Stimulated activated CD4-positive, alpha-beta T cell treated with anti-CD3 and anti-CD28 coated beads, TNF-alpha, amount 100 ng/mL, for 4 hours (primary cell): ENCODE measurements around the gene DEFB121.

Experiments
- DNase-seq, 3 experiments: peaks; one replicate each; pipeline ENCODE4 v3.0.0-alpha.2; 2020; ENCODE audit warnings: low read depth in 3 of 3

The DEFB121 gene

DNA sequence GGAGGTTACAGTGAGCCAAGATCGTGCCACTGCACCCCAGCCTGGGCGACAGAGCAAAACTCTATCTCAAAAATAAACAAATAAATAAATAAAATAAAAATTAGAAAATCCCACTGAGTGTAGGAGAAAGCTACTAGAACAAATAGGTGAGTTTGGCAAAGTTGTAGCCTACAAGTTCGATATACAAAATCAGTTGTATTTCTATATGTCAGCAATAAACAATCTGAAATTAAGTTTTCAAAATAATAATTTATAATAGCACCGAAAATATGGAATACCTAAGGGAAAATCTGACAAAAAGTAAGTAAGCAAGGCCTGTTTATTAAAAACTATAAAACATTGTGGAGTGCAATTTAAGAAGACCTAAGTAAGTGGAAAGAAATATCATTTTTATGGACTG, 42.7 kb downstream of the DEFB121 start:
- no peak for DNase-seq

GRCh38 chr20:31355981-31356380, 50.0 kb downstream of the DEFB121 start:
- no peak for DNase-seq
